ENCODE measurements around the gene MAB21L2.

The MAB21L2 gene

GRCh38 chr4:150624055-150624454, 42.1 kb downstream of the MAB21L2 start:
- DNase-seq, result no peak

- no peak for DNase-seq
These were observed 43.1 kb downstream of the MAB21L2 start for GRCh38 chr4:150625033-150625432.

- no peak for DNase-seq
These were observed 46.1 kb downstream of the MAB21L2 start for GRCh38 chr4:150628073-150628472.

- no peak for DNase-seq
These were observed 50.7 kb downstream of the MAB21L2 start for GRCh38 chr4:150632639-150633038.

Data from NCI-H510A treated with DMSO at 0.1 percent for 48 hours (cell line).